Motor neuron (in vitro differentiated cells): Measurements from ENCODE around the gene ABHD17C. TPM values are rescaled to one million over a fixed set of nuclear protein-coding genes. Genes with fewer than 3 reads are reported as not detected.

ENCODE experiments used
- ATAC-seq, 8 experiments: fragments of 200-7000 bp; cut with Tn5 transposase; replicated peaks in 6 of 8; 2 replicates each; pipeline ENCODE4 v1.8.0; 2021; ENCODE audit warnings: mild to moderate bottlenecking in 8 of 8, moderate library complexity in 8 of 8
- H3K27ac ChIP-seq, 2 donors: fragments of 250-450 bp; sonication (Bioruptor Pico); 2 replicates each; pipeline ENCODE4 v1.9.0; 2021; ENCODE audit warnings: antibody characterized with exemption in 2 of 2, mild to moderate bottlenecking in 2 of 2, moderate library complexity in 1 of 2
- H3K4me1 ChIP-seq, 2 donors: fragments of 250-450 bp; sonication (Bioruptor Pico); replicated peaks in 1 of 2; 2 replicates each; pipeline ENCODE4 v1.6.1; 2021; ENCODE audit warnings: antibody characterized with exemption in 2 of 2, mild to moderate bottlenecking in 2 of 2, moderate library complexity in 1 of 2
- H3K4me3 ChIP-seq, 5 donors: fragments of 250-450 bp; sonication (Bioruptor Pico); 2 replicates each; pipeline ENCODE4 v1.9.0; 2021; ENCODE audit warnings: antibody characterized with exemption in 5 of 5, mild to moderate bottlenecking in 5 of 5, moderate library complexity in 4 of 5
- WGBS, 10 experiments: fragments of 450-650 bp; shearing (Covaris generic); methylation state at CpG; one replicate each; pipeline ENCODE4 v1.0.0; 2022; 5-methylcytosine and 5-hydroxymethylcytosine counted together
- in situ Hi-C, 9 experiments: fragments of 400-800 bp; cut with MboI; loops; one replicate each; pipeline ENCODE4 v1.15.0; 2021; ENCODE audit warnings: low sequenced_read_pairs in 9 of 9, low pct_unique_long_range_greater_than_20kb in 2 of 9; ENCODE audit not compliant: unreplicated experiment in 9 of 9
- total RNA-seq, 8 experiments: library from RNA; unstranded; fragments of 300-600 nt; gene quantifications; 2 replicates each; pipeline versions ENCODE4 v1.2.3 to v1.2.4, GENCODE V29; 2022

ABHD17C gene
- total RNA-seq, 8 experiments from 2014 or later: 6.8 to 19.7 (median 9.0) TPM

DNA sequence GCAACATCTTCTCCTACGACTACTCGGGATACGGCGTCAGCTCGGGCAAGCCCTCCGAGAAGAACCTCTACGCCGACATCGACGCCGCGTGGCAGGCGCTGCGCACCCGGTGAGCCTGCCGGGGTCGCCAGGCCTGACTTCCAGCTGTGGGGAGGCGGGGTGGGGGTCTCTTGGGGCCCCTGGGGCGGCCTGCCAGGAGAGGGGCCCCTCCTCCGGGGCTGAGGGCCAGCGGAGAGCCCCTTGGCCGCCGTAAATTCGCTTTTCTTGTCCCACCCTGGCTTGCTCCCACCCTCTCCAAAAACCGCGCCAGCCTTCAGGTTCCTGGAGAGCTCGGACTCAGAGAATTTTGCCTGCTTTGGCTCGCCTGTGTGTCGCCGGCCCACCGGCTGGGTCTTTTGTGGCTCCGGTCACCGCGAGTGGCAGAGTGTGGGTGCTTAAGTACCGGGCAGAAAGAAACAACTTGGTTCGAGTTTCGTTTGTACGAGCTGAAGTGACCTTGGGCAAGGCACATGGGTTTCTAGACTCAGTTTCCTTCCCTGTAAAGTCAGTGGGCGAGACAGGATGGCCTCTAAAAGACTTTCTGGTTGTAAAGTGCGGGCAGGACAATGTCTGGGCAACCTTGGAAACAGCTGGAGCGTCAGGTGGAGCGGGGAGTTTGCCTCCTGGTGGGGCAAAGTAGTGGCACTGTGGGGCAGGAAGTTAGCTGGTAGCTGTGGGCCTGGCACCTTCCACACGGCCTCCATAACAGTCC, 976 bp downstream of the ABHD17C start:
- WGBS, 10 experiments: 0 to 20% (median 1%) methylated on average over 1 to 10 of the region's 43 CpGs; no CpG with 5 or more reads in 3 of the 10 experiments
- H3K27ac ChIP-seq: peak overlapping the region; percentile 58 to 83
- peak in 5 of 8 experiments; percentile 1 to 8 (median 3) for ATAC-seq
- peak overlapping the region; percentile 69 to 95 (median 77) for H3K4me3 ChIP-seq
- in situ Hi-C loops: no loop called here
- H3K4me1 ChIP-seq: peaks cover 10 to 15% of the 10 kb centered on the region in 2 donors

DNA sequence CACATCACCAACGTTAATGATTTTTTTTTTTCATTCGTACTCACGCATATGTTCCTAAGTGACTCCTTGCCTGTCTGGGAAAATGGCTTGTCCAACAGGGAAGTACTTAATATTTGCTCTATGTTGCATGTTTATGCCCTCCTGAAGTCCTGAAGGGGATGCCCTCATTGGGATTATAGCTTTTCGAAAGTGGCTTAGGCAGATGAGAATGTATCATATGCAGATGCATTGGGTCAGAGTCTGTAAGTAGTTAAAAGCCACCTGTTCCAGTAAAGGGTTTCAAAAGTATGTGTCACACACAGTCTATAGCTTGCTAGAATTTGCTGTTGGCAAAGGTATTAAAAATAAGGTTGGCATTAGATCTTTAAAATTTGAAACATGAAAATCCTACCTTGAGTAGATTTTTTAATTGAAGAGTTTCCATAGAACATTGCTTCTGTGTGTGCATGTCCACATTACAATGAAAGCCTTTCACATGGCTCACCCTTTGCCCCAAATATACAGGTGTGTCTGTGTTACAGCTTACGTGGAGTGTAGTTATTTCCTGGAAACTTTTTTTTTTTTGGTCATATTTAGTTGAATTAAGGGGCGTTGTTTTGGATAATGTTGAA, 2.1 kb downstream of the ABHD17C start:
- in situ Hi-C loops: no loop called here
- H3K4me1 ChIP-seq: peaks cover 10 to 15% of the 10 kb centered on the region in 2 donors
- 40 to 90% (median 70%) methylated on average over 1 to 6 of the region's 6 CpGs for WGBS, 10 experiments
- peak overlapping the region in 4 of 5 donors; percentile 69 to 95 (median 82) for H3K4me3 ChIP-seq
- ATAC-seq: no peak
- H3K27ac ChIP-seq: no peak overlapping the region

DNA sequence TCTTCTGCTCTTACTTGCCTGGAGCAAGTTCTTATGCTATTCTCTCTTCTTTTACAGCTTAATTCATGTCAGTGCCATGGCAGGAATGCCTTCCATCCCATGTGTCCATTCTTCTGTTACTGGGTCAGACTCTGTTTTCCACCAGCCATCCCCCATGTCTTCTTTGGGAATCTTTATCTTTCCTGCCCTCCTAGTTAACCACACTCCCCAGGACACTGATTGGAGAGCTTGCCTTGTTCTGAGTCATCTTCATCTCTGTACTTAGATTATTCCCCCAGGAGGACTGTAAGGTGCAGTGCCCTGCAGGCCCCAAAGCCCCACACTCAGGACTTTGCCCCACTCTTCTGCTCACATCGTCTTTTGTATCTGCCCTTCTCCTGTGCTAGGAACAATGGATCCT, 3.6 kb downstream of the ABHD17C start:
- in situ Hi-C loops: no loop called here
- Histone ChIP-seq H3K4me1 (peaks cover 13 to 15% of the 10 kb centered on the region in 2 donors), H3K27ac (no peak overlapping the region), H3K4me3 (no peak overlapping the region)
- ATAC-seq: no peak
- 80 to 86% (median 86%) methylated on average over 1 of the region's 1 CpG; no CpG with 5 or more reads in 7 of the 10 experiments for WGBS, 10 experiments

DNA sequence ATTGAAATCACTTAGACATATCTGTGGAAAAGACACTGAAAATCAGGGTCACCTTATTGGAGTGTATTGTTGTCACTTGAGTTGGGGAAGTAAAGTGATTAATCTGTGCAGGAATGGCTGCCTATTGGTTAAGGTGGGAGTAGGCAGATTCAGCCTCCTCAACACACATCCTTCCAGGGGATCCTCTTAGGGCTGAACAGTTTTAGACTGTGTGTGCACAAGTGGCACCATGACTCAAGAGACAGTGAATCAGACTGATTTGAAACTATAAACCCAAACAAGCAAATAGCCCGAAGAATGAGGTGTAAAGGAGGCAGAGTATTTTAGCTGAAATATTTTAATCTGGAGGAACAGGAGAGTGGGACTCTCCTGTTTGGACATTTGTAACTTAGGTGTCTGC, 4.9 kb downstream of the ABHD17C start:
- 11 to 100% (median 44%) methylated on average over 1 of the region's 1 CpG; no CpG with 5 or more reads in 5 of the 10 experiments for WGBS, 10 experiments
- in situ Hi-C loops: no loop called here
- peaks cover 12 to 13% of the 10 kb centered on the region in 2 donors for H3K4me1 ChIP-seq
- H3K4me3 ChIP-seq: no peak overlapping the region
- no peak overlapping the region for H3K27ac ChIP-seq
- ATAC-seq: no peak

DNA sequence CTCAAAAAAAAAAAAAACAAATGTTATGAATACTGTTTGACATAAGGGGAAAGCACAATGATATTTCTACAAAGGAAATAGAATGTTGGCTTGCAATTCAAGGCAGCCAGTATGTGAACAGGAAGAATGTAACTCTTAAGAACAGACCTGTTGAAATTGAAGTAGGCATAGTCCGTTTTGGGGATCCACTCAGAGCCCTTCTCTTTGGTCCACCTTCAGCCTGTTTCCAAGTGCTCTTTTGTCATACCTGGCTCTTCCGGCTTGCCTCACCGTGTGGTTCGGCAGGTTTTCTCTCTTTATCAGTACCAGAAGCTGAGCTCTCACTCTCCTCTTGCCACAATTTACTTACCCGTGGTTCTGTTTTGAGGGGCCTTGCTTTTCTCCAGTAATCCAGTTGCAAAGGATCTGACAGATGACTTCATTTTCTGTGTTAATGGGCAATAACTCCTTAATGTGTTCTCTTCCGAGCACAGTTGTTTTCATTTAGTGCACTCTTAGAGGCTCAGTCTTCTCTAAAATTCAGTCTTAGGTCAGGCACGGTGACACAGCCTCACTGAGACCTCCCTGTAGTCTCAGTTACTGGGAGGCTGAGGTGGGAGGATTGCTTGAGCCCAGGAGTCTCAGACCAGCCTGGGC, 6.7 kb downstream of the ABHD17C start:
- H3K4me3 ChIP-seq: no peak overlapping the region
- ATAC-seq: peak in 1 of 8 experiments; percentile 16
- H3K4me1 ChIP-seq: peaks cover 13 to 15% of the 10 kb centered on the region in 2 donors
- no peak overlapping the region for H3K27ac ChIP-seq
- in situ Hi-C loops: no loop called here
- WGBS, 10 experiments: 34 to 100% (median 83%) methylated on average over 1 to 7 of the region's 7 CpGs; no CpG with 5 or more reads in 1 of the 10 experiments

DNA sequence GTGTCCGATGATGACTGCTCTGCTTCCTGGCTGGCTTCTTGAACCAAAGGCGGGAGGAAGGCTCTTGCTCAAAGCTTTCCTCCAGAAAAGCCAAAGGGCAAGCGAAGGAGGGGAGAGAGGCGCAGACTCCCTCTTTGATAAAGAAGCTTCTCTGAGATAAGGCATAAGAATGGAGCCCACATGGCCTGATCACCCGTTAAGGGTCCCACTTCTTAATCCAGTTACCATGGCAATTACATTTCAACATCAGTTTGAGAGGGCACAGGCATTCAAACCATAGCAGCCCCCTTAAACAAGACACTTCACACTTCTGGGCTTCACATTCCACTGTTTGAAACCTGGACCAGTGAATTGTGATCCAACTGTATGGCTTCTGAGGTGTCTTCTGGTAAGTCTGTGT, 8.0 kb downstream of the ABHD17C start:
- in situ Hi-C loops: no loop called here
- ATAC-seq: no peak
- 40 to 95% (median 80%) methylated on average over 1 to 5 of the region's 5 CpGs; no CpG with 5 or more reads in 3 of the 10 experiments for WGBS, 10 experiments
- peaks cover 6 to 9% of the 10 kb centered on the region in 2 donors for H3K4me1 ChIP-seq
- H3K4me3 ChIP-seq: no peak overlapping the region
- no peak overlapping the region for H3K27ac ChIP-seq

DNA sequence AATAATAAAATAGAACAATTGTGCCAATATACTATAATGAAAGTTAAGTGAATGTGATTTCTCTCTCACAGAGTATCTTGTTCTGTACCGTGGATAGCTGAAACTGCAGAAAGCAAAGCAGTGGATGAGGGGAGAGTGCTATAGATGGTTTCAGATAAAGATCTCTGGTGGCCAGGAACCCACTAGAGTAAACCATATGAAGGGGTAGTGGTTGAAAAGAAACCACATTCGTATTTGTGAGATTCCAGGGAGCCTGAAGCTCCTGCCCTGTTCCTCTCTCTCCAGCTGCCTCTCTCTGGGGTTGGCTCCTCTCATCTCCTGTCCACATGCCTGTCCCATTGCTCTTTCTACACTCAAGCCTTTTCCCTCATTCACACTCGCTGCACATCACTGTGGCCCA, 8.9 kb downstream of the ABHD17C start:
- no peak for ATAC-seq
- 86 to 100% (median 95%) methylated on average over 1 to 3 of the region's 3 CpGs; no CpG with 5 or more reads in 2 of the 10 experiments for WGBS, 10 experiments
- H3K4me3 ChIP-seq: no peak overlapping the region

DNA sequence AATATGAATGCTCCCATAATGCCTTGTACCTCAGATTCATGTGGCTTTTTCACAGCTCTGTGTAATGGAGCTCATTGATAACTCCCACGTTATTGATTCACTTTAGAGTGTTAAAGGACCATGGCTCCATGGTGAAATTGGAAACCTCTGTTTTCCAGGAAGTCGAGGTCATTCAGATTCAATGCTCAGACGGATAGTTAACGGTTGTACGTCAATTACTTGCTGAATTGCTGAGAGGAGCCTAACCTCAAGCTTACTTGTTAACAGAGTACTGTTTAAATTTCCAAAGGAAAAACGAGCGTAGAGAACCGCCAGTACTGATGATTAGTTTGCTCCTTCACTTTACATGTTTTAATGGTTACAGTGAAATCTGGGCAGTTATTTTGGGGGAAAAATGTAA, 11.1 kb downstream of the ABHD17C start:
- peak in 1 of 8 experiments; percentile 22 for ATAC-seq
- Histone ChIP-seq H3K4me3 (no peak overlapping the region), H3K27ac (no peak overlapping the region), H3K4me1 (peaks cover 6 to 12% of the 10 kb centered on the region in 2 donors)
- WGBS, 10 experiments: 14 to 100% (median 61%) methylated on average over 1 to 8 of the region's 8 CpGs
- in situ Hi-C loops: no loop called here

More for the DNA sequence above, 8.9 kb downstream of the ABHD17C start:
- Histone ChIP-seq H3K4me1 (peaks cover 6 to 9% of the 10 kb centered on the region in 2 donors), H3K27ac (no peak overlapping the region)
- in situ Hi-C loops: no loop called here

DNA sequence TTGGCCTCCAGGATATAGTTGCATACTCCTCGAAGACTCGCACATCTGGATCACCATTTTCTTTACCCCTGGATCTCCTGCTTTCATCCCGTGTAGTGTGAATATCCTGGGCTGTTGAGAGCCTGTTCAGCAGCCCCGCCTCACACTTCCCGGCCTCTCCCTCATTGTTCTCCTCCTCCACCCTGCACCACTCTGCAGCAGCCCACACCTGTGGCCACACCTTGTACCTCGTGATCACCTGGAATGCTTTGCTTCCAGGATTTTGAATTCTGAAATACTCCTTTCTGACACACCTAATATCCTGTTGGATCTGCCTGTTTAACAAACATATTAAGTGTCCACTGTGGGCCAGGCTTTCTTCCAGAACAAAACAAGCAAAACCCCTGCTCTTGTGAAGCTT, 14.4 kb downstream of the ABHD17C start:
- Histone ChIP-seq H3K4me3 (no peak overlapping the region), H3K4me1 (peaks cover 6 to 9% of the 10 kb centered on the region in 2 donors), H3K27ac (no peak overlapping the region)
- in situ Hi-C loops: no loop called here
- 60 to 100% (median 96%) methylated on average over 1 to 6 of the region's 6 CpGs; no CpG with 5 or more reads in 2 of the 10 experiments for WGBS, 10 experiments
- ATAC-seq: no peak

DNA sequence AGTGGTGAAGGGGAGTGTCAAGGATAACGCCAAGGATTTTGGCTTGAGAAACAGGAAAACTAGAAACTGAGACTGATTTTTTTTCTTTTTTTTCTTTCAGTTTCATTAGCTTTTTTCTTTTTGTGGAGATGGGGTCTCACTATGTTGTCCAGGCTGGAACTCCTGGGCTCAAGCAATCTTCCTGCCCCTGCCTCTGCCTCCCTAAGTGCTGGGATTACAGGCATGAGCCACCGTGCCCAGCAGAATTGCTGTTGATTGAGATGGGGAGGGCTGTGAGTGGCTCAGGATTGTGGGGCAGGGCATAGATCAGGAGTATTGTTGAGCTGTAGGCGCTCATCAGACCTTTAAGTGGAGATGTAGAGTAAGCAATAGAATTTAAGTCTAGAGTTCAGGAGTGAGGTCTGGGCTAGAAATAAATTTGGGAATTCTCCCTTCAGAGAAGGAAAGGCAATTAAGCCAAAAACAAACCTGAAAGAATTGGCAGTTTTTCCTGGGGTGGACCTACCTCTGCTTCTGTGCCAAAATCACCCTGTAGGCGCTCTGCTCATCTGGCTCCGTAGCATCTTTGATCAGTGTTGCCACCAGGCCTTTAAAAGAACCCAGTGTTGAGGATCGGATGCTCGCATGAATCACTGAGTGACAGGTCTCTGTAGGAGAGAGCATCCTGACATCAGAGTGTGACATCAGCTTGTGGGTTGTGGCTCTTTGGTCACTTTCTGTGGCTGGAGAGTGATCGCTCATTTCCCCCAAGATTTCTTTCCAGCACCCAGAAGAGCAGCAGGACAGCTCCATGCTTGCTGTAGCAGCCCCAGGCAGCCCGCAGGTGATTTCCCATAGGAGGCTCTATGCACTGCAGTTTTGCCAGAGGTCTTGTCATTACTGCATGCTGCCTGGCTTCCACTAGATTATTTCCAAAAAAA, 15.8 kb downstream of the ABHD17C start:
- Histone ChIP-seq H3K27ac (no peak overlapping the region), H3K4me1 (peaks cover 4 to 5% of the 10 kb centered on the region in 2 donors), H3K4me3 (no peak overlapping the region)
- peak in 7 of 8 experiments; percentile 37 to 99 (median 98) for ATAC-seq
- in situ Hi-C loops: no loop called here
- WGBS, 10 experiments: 76 to 100% (median 89%) methylated on average over 1 to 6 of the region's 9 CpGs; no CpG with 5 or more reads in 3 of the 10 experiments

DNA sequence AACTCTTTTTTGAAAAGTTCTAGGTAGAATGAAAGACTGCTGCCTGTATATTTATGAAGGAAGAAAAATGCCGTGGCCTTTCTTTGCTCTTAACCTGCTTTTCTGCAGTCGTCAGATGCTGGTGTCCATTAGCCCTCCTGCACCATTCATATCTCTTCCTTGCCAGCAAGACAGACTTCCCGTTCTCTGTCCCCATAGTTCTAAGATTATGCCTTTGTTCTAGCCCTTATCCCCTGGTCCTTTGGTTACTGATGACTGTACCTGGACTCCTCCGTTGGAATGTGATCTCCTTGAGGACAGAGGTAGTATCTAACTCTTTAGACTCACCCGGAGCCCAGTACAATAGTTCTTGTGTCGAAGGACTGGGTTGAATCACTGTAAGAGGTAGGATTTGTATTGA, 16.8 kb downstream of the ABHD17C start:
- Histone ChIP-seq H3K4me1 (peaks cover 0 to 3% of the 10 kb centered on the region in 2 donors), H3K27ac (no peak overlapping the region), H3K4me3 (no peak overlapping the region)
- in situ Hi-C loops: no loop called here
- ATAC-seq: no peak
- WGBS, 10 experiments: 86 to 100% (median 93%) methylated on average over 1 to 6 of the region's 6 CpGs; no CpG with 5 or more reads in 3 of the 10 experiments

DNA sequence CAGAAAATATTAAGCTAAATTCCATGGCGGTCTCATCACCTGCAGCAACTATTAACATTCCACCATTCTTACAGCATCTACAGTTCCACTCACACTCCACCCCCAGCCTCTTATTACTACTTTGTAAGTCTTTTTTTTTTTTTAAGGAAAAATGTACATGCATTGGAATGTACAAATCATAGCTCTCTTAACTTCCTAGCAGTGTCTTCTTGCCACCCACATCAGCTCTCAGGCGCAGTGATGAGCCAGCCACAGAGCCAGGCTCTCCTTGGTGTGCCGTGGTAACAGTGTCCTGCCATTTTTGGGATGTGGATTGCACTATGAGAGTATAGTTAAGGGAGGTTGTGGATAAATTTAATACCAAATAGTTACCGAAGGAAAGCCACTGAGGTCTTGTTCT, 17.8 kb downstream of the ABHD17C start:
- no peak overlapping the region for H3K4me3 ChIP-seq
- no peak overlapping the region for H3K27ac ChIP-seq
- ATAC-seq: peak in 1 of 8 experiments; percentile 21
- H3K4me1 ChIP-seq: peaks cover 0 to 3% of the 10 kb centered on the region in 2 donors
- WGBS, 10 experiments: 75 to 100% (median 93%) methylated on average over 1 to 4 of the region's 4 CpGs
- in situ Hi-C loops: no loop called here
